ENCODE measurements around the gene VTN.

The VTN gene

GRCh38 chr17:28318759-28319597 is 51.1 kb downstream of the VTN start, which contains the start of gene TMEM97:
TMEM97 (plus strand) TSS chr17:28319200; CDS start chr17:28319240, 40 bp downstream.
- DNase-seq = peak; percentile 98

GRCh38 chr17:28317966-28318758 is 51.9 kb downstream of the VTN start:
- DNase-seq = no peak

Data from NCI-H1105 treated with DMSO at 0.1 percent for 48 hours (cell line).